Stimulated activated memory B cell treated with anti-CD40 and anti-IgM and Interleukin-4, amounts not matched to agents 10 μg/mL and 1 μg/mL and 100 μg/mL, for 72 hours (primary cell): ENCODE results near the gene CAMK1D.
A peak's percentile ranks its signal among the peaks of the same experiment; 100 is the strongest.

Source experiments
- ATAC-seq: fragments of 150-1000 bp; cut with Tn5 transposase; 2 replicates; pipeline ENCODE4 v1.10.0; 2021
- H3K27ac Mint-ChIP-seq: one replicate; pipeline ENCODE4 v1.8.0; 2022; ENCODE audit warnings: mild to moderate bottlenecking, mixed read lengths
- H3K27me3 Mint-ChIP-seq: one replicate; pipeline ENCODE4 v1.8.0; 2022; ENCODE audit warnings: mixed read lengths
- H3K36me3 Mint-ChIP-seq: one replicate; pipeline ENCODE4 v1.8.0; 2022; ENCODE audit warnings: mixed read lengths
- H3K4me1 Mint-ChIP-seq: one replicate; pipeline ENCODE4 v1.8.0; 2022; ENCODE audit warnings: mixed read lengths
- H3K4me3 Mint-ChIP-seq: one replicate; pipeline ENCODE4 v1.8.0; 2022; ENCODE audit warnings: mild to moderate bottlenecking, moderate library complexity, mixed read lengths
- H3K9me3 Mint-ChIP-seq: one replicate; pipeline ENCODE4 v1.8.0; 2022; ENCODE audit warnings: mixed read lengths

CAMK1D gene

DNA sequence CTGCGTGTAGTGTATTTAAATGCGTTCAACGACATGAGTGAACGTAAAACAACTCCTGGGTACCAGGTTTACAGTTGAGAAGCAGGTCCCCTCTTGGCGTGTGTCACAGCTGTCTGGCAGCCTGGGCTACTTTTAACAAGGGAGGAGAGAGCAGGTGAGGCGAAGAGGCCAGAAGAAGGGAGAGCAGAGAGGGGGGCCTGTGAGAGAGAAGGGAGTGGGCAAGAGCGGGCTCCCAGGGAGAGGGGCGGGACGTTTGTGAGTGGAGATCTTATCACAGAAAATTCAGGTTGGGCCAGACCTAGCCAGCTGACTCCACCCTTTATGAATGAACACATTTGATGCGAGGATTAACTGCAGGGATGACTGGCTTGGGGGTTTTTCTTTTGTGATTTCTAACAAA, 154.0 kb downstream of the CAMK1D start:
- peaks cover 85% of the 10 kb centered on the region for H3K4me1 Mint-ChIP-seq
- ATAC-seq: no peak
- H3K9me3 Mint-ChIP-seq: no peaks in the 10 kb centered on the region
- no peak overlapping the region for H3K4me3 Mint-ChIP-seq
- peaks cover 13% of the 10 kb centered on the region for H3K36me3 Mint-ChIP-seq
- no peaks in the 10 kb centered on the region for H3K27me3 Mint-ChIP-seq
- peak overlapping the region; percentile 28 for H3K27ac Mint-ChIP-seq

DNA sequence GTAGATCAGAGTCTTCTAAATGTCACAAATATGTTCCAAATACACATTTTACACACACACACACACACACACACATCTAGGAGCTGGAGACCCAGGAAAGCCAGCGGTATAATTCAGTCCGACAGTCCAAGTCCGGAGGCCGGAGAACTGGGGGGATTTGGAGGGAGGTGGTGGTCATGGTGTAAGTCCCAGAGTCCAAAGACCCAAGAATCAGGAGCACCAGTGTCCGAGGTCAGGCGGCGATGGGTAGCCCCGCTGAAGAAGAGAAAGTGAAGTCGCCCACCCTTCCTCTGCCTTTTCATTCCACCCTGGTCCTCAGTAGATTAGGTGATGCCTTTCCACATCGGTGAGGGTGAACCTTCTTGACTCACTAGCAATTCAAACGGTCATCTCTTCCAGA, 154.8 kb downstream of the CAMK1D start:
- Mint-ChIP-seq H3K4me3 (no peak overlapping the region), H3K36me3 (peaks cover 12% of the 10 kb centered on the region), H3K4me1 (peaks cover 85% of the 10 kb centered on the region), H3K9me3 (no peaks in the 10 kb centered on the region), H3K27me3 (no peaks in the 10 kb centered on the region), H3K27ac (no peak overlapping the region)
- no peak for ATAC-seq

DNA sequence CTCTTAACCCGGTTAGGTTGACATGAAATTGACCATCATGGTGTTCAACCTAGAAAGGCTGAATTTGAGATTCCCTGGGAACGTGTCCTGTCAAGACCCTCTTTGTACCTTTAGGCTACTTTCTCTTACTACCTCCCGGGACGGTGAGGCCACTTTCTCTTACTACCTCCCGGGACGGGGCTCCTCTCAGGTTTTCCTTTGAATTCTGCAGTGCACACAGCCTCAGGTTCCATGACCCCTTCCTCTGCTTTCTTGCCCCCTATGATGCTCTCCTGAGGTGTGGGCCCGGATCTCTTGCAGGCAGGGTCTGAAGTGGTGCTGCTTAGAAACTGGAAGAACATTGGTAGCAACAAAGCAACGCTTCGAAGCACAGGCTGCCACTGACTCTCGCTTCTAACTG, 155.3 kb downstream of the CAMK1D start:
- Mint-ChIP-seq H3K27me3 (no peaks in the 10 kb centered on the region), H3K9me3 (no peaks in the 10 kb centered on the region), H3K36me3 (peaks cover 12% of the 10 kb centered on the region), H3K4me1 (peaks cover 85% of the 10 kb centered on the region), H3K27ac (peak overlapping the region; percentile 17), H3K4me3 (no peak overlapping the region)
- no peak for ATAC-seq

DNA sequence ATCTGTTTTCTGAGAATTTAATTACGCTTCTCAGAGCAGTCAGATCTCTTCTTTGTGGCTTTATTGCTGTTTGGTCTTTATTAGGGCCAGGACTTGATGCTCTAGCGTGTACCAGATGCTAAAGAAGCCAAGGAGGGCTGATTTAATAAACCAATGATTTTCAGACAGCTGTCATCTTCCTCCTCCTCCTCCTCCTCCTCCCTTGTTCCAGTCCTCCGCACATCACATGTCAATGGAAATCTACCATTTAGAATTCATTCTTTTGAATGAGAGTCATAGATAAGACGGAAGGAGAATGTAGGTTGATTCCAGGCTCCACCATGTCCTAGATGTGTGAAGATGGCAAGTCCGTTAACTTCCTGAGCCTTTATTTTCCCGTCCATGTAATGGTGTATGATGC, 156.3 kb downstream of the CAMK1D start:
- no peaks in the 10 kb centered on the region for H3K9me3 Mint-ChIP-seq
- peaks cover 82% of the 10 kb centered on the region for H3K4me1 Mint-ChIP-seq
- H3K27ac Mint-ChIP-seq: no peak overlapping the region
- peaks cover 16% of the 10 kb centered on the region for H3K36me3 Mint-ChIP-seq
- no peaks in the 10 kb centered on the region for H3K27me3 Mint-ChIP-seq
- H3K4me3 Mint-ChIP-seq: no peak overlapping the region
- no peak for ATAC-seq

DNA sequence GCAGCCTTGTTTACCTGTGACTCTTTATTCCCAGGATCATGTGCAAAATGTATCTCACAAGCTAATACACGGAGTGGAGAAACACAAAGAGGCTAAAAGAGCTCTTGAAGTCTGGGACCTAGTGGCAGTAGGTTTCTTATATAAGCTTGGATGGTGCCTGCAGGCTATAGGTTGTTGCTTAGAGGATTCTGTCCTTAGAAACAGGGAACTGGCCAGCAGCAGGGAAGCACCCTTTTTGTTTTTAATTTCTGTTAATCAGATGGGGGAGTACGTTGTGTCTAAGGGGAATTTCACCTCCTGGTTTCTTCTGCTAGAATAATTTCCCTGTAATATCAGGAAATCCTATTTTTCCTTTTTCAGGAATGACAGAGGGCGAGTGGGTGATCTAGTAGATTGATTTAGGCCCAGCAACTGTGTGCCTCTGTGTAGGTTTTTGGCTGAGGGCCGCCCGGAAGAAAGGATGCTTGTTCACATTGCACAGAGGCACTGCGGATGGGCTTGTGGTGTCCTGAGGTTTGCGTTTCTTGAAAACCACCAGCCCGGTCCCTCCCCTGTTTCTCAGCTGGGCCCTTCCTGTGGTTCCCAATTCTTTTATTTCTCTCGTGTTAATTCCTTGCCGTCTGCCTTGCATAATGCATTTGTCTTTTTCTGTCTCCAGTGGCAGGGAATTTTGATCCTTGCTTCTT, 158.0 kb downstream of the CAMK1D start:
- Mint-ChIP-seq H3K9me3 (no peaks in the 10 kb centered on the region), H3K4me1 (peaks cover 72% of the 10 kb centered on the region), H3K4me3 (no peak overlapping the region), H3K36me3 (peaks cover 16% of the 10 kb centered on the region), H3K27me3 (no peaks in the 10 kb centered on the region), H3K27ac (peak overlapping the region; percentile 26)
- ATAC-seq: no peak

DNA sequence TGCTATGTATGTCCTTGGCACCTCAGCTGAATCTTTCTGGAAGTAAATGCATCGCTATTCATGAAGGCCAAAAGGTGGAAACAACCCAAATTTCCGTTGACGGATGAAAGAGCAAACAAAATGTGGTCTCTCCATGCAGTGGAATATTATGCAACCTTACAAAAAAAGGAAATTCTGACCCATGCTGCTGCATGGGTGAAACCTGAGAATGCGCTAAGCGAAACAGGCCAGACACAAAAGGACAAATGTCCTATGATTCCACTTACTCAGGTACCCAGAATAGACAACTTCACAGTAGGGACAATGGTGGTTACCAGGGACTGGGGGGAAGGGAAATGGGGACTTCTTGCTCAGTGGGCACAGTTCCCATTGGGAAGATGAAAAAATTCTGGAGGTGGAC, 158.8 kb downstream of the CAMK1D start:
- Mint-ChIP-seq H3K27ac (peak overlapping the region; percentile 37), H3K27me3 (no peaks in the 10 kb centered on the region), H3K4me3 (no peak overlapping the region), H3K9me3 (no peaks in the 10 kb centered on the region), H3K36me3 (peaks cover 16% of the 10 kb centered on the region), H3K4me1 (peaks cover 70% of the 10 kb centered on the region)
- no peak for ATAC-seq

DNA sequence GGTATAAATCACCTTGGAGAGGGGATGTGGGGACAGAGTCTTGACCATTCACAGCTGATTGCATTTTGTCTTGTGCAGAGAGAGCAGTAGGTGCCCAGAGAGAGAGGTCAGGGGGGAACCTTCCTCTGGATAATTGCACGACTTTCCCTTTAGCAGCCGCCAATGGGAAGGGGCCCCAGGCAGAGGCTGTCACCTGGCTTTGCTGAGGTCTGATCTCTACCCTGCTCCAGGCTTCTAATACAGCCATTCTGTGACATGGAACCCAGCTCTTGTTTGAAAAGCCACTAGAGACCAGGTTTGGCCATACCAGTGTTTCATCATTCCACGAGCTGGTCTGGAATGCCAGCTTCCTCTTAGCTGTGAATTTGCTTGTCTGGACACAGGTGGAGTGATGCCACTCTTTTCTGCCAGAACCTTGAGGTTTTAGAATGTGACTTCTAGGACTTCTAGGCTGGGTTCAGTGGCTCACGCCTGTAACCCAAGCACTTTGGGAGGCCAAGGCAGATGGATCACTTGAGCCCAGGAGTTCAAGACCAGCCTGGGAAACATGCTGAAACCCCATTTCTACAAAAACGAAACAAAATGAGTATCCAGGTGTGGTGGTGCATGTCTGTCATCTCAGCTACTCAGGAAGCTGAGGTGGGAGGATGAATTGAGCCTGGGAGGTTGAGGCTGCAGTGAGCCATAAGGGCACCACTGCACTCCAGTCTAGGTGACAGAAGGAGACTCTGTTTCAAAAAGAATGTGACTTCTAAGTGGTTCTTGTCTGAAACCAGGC, 159.9 kb downstream of the CAMK1D start:
- no peak overlapping the region for H3K4me3 Mint-ChIP-seq
- H3K27me3 Mint-ChIP-seq: no peaks in the 10 kb centered on the region
- no peak for ATAC-seq
- peaks cover 78% of the 10 kb centered on the region for H3K4me1 Mint-ChIP-seq
- H3K9me3 Mint-ChIP-seq: no peaks in the 10 kb centered on the region
- H3K36me3 Mint-ChIP-seq: peaks cover 16% of the 10 kb centered on the region
- peak overlapping the region; percentile 37 for H3K27ac Mint-ChIP-seq

DNA sequence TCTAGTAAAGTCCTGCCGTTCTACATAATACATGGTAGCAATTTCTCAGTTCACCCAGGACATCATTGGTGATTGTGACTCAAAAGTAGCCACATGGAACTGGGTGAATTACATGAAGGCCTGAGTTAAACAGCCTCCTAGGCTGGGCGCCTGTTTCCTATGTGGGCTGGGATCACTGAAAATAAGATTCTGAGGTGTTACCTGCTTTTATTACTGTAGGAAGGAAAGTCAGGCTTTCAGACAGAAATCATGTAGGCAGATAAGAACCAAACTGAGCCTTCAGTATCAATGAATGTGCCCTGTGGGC, 160.4 kb downstream of the CAMK1D start:
- Mint-ChIP-seq H3K36me3 (peaks cover 14% of the 10 kb centered on the region), H3K4me1 (peaks cover 77% of the 10 kb centered on the region), H3K27ac (peak overlapping the region; percentile 37), H3K9me3 (no peaks in the 10 kb centered on the region), H3K27me3 (no peaks in the 10 kb centered on the region), H3K4me3 (no peak overlapping the region)
- ATAC-seq: no peak

DNA sequence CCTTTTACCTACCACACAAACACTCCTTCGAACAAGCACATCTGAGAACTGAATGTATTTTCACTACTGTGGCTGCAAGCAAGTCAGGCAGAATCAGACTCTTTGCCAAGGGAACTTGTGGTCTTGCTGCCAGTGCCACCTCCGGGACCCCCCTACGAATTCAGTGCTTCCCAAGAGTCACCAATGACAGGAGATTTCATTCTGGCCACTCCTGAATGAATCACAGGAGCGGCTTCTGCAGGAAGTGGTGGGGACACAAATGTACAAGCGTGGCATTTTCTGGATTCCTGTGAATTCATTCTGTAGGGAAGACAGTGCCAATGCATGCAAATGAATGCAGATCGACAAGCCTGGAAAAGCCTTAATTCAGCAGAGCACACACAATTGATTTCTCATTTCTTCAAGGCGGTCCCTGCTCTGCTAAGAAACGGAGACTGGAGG, 161.2 kb downstream of the CAMK1D start:
- no peak for ATAC-seq
- Mint-ChIP-seq H3K4me1 (peaks cover 72% of the 10 kb centered on the region), H3K36me3 (peaks cover 10% of the 10 kb centered on the region), H3K4me3 (no peak overlapping the region), H3K27me3 (no peaks in the 10 kb centered on the region), H3K9me3 (no peaks in the 10 kb centered on the region), H3K27ac (peak overlapping the region; percentile 37)

DNA sequence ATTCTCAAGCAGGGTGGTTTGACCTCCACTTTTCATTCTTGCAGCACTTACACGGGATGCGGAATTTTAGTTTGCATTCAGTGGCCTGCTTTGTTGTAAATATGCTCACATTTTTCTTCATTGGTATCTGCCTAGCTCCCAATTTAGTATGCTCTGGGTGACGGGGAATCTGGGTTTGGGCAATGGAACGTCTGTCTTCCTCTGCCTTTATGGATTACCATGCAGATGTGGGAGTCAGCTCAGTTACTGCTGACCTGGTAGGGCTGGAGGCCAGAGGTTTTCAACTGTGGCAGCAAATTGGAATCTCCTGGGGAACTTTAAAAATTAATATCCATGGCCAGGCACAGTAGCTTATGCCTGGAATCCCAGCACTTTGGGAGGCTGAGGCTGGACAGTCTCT, 161.6 kb downstream of the CAMK1D start:
- Mint-ChIP-seq H3K27me3 (no peaks in the 10 kb centered on the region), H3K4me3 (no peak overlapping the region), H3K36me3 (peaks cover 10% of the 10 kb centered on the region), H3K27ac (no peak overlapping the region), H3K4me1 (peaks cover 72% of the 10 kb centered on the region), H3K9me3 (no peaks in the 10 kb centered on the region)
- ATAC-seq: no peak

DNA sequence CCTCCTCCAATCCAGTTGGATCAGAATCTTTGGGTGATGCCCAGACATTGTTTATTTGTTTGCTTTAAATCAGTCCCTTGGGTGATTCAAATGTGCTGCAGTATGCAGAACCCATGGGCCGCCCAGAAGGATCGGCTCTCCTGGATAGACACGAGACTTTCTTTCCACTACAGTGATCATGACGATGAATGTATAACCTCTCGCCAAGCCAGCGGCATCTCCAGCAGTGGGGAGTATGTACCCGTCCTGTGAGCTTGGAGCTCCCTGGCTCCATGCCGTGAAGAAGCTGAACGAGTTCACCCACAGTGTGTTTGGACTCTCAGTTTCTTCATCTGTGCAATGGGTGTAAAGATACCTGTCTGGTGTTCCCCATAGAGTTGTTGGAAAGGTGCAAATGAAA, 162.3 kb downstream of the CAMK1D start:
- Mint-ChIP-seq H3K4me3 (no peak overlapping the region), H3K4me1 (peaks cover 74% of the 10 kb centered on the region), H3K27ac (no peak overlapping the region), H3K9me3 (no peaks in the 10 kb centered on the region), H3K36me3 (peaks cover 10% of the 10 kb centered on the region), H3K27me3 (no peaks in the 10 kb centered on the region)
- ATAC-seq: no peak

DNA sequence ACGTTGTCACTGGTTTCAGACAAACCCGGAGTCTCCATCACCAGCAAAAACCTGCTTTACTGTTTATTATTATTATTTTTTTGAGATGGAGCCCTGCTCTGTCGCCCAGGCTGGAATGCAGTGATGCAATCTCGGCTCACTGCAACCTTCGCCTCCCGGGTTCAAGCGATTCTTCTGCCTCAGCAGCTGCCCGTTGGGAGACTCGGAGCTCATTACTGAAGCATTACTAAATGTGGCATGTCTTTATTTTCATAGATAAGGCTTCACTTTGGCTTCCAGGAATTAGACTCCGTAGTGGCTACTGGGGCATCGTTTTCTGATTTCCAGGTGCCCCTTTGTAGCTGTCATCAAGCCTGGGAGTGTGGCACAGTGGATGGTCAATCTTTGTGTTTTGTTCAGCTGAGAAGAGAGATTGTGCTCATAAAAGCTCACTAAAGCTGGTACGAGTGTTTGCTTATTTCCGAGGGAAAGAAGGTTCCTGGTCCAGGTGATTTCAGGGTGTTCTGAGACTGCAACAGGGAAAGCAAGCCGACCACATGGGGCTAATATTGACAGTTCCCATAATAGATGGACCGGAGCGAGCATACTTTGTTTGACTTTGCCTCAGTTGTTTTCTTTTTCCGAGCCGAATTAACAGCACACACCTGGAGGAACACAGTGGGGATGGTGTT, 163.1 kb downstream of the CAMK1D start:
- H3K36me3 Mint-ChIP-seq: peaks cover 10% of the 10 kb centered on the region
- peak overlapping the region; percentile 49 for H3K27ac Mint-ChIP-seq
- peaks cover 69% of the 10 kb centered on the region for H3K4me1 Mint-ChIP-seq
- H3K9me3 Mint-ChIP-seq: no peaks in the 10 kb centered on the region
- no peaks in the 10 kb centered on the region for H3K27me3 Mint-ChIP-seq
- no peak overlapping the region for H3K4me3 Mint-ChIP-seq
- ATAC-seq: no peak

DNA sequence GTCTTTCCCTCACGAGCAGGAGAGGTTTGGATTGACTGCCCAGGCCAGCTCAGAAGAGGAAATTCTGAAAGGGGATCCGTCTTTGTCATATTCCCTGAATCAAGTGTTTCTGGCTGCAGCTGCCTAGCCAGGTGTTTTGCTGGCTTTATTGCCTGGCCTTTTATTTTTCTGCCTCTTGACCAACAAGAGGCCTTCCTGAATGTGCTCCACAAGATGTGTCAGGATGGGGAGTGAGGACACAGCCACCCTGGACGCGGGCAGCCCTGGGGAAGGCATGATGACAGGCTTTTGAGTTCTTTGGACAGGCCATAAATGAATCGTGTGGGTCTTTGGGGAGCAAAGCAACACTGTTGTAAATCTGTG, 163.6 kb downstream of the CAMK1D start:
- Mint-ChIP-seq H3K4me1 (peaks cover 64% of the 10 kb centered on the region), H3K27me3 (no peaks in the 10 kb centered on the region), H3K36me3 (peaks cover 8% of the 10 kb centered on the region), H3K9me3 (no peaks in the 10 kb centered on the region), H3K4me3 (no peak overlapping the region), H3K27ac (peak overlapping the region; percentile 49)
- no peak for ATAC-seq

DNA sequence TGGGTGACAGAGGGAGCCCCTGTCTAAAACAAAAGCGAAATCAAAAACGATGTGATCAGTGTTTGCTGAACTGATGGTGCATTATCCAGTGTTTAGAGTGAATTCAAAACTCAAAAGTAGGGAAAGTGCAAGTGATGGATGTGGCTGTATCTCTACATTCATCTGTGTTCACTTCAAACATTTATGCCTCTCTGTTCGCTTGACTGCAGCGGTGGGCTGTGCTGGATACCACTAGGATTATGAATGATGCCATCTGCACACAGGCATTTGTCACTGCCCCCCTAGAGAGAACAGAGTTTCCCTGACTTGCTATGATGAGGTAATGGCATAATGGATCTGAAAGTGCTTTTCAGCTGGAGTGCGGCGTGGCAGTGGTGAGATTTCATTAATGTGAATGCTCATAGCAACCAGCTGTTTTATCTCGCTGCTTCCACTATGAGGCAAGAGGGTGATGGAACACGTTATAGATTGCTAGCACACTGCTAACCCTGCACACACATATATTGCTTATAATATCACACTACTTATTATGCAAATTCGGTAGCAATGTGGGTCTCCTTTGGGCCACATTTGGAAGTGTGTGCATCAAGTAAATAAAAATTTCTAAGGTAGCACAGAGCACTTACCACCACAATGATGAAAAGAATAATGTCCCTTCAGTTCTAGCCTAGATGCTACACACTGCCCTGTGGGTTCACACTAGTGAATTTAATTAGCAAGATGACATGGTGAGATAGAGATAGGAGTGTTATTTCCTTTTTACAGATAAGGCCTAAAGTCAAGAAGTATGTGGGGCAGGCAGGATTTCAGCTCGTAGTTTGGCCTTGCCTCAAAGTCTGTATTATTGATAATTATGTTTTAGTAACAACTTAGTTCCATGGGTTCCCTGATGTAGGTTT, 164.7 kb downstream of the CAMK1D start:
- Mint-ChIP-seq H3K9me3 (no peaks in the 10 kb centered on the region), H3K4me1 (peaks cover 53% of the 10 kb centered on the region), H3K27ac (peak overlapping the region; percentile 49), H3K27me3 (no peaks in the 10 kb centered on the region), H3K36me3 (peaks cover 4% of the 10 kb centered on the region), H3K4me3 (no peak overlapping the region)
- no peak for ATAC-seq

DNA sequence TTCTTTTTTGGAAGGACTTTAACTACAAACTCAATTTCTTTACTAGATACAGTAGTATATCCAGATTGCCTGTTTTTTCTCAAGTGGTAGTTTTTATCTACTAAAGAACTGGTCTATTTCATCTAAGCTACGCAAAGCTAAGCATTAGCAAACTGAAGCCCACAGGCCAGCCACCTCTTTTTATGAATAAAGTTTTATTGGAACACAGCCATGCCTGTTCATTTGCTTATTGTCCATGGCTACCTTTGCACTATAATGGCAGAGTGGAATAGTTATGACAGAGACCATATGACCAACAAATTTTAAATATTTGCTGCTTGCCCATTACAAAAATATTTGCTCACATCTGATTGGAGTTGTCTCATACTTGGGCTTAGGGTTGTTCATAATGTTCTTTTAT, 168.7 kb downstream of the CAMK1D start:
- Mint-ChIP-seq H3K9me3 (peaks cover 5% of the 10 kb centered on the region), H3K27ac (no peak overlapping the region), H3K4me3 (no peak overlapping the region), H3K36me3 (peaks cover 9% of the 10 kb centered on the region), H3K4me1 (peaks cover 31% of the 10 kb centered on the region), H3K27me3 (no peaks in the 10 kb centered on the region)
- ATAC-seq: no peak
